DOHH2 (cell line): ENCODE results near the gene PPARA.

Source experiments
- CTCF ChIP-seq: fragments of 200-600 bp; sonication (generic); IDR thresholded peaks from one replicate; pipeline ENCODE4 v1.5.1; 2014; ENCODE audit warnings: antibody characterized with exemption, mild to moderate bottlenecking, low read depth, low read length; ENCODE audit not compliant: poor library complexity, severe bottlenecking
- EZH2phosphoT487 ChIP-seq: fragments of 200-600 bp; sonication (generic); IDR thresholded peaks from 2 replicates; pipeline ENCODE4 v1.6.1; 2017; ENCODE audit warnings: borderline replicate concordance, mild to moderate bottlenecking, antibody characterized with exemption, low read length, moderate library complexity, mixed read lengths

DNA sequence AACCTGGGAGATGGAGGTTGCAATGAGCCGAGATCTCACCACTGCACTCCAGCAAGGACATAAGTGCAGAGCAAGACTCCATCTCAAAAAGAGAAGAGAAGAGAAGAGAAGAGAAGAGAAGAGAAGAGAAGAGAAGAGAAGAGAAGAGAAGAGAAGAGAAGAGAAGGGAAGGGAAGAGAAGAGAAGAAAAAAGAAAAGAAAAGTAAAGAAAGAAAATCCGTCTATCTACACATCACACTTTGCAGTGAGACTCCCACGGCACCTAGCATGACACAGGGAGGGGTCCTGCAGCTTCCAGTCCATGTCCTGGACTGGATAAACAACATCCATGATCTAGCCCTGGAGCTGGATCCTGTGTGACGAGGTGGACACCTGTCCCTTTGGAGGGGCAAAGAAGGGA is 4.0 kb upstream of the PPARA start:
- no peak for TF ChIP-seq CTCF
- TF ChIP-seq EZH2phosphoT487: no peak
